BLaER1 treated with 17β-estradiol and CSF1 and Interleukin-3, amounts not matched to agents 10 nM and 100 nM (cell line): ENCODE data around the gene TBC1D32.
"Not testable (repeated sequence)": the region's sequence is repeated elsewhere in the genome, so short reads cannot be mapped to it uniquely, and the experiment has no call there.

ENCODE experiments used
- H3K27ac ChIP-seq, 11 experiments: shearing (Covaris generic); formaldehyde crosslinking; 2 replicates each; pipeline ENCODE4 v1.8.1; 2022
- H3K27me3 ChIP-seq, 11 experiments: shearing (Covaris generic); formaldehyde crosslinking; 2 replicates each; pipeline ENCODE4 v1.8.1; 2022
- H3K36me3 ChIP-seq, 11 experiments: shearing (Covaris generic); formaldehyde crosslinking; 2 replicates each; pipeline ENCODE4 v1.8.1; 2022
- H3K4me1 ChIP-seq, 10 experiments: shearing (Covaris generic); formaldehyde crosslinking; 2 replicates each; pipeline ENCODE4 v1.8.1; 2022
- H3K4me2 ChIP-seq, 11 experiments: shearing (Covaris generic); formaldehyde crosslinking; 2 replicates each; pipeline ENCODE4 v1.8.1; 2022
- H3K4me3 ChIP-seq, 10 experiments: shearing (Covaris generic); formaldehyde crosslinking; 2 replicates each; pipeline ENCODE4 v1.8.1; 2022
- H3K9ac ChIP-seq, 11 experiments: shearing (Covaris generic); formaldehyde crosslinking; 2 replicates each; pipeline ENCODE4 v1.8.1; 2022
- H3K9me3 ChIP-seq, 11 experiments: shearing (Covaris generic); formaldehyde crosslinking; replicated peaks in 1 of 11; 2 replicates each; pipeline ENCODE4 v1.8.1; 2022
- H4K20me1 ChIP-seq, 11 experiments: shearing (Covaris generic); formaldehyde crosslinking; 2 replicates each; pipeline ENCODE4 v1.8.1; 2022
- Cebpa-rat ChIP-seq, 11 experiments: shearing (Covaris generic); IDR thresholded peaks; 2 replicates each; pipeline ENCODE4 v1.8.1; 2022

The TBC1D32 gene

GRCh38 chr6:121067381-121067780 is 266.9 kb downstream of the TBC1D32 start:
- Histone ChIP-seq H3K36me3 (peaks cover 0 to 14% (median 7%) of the 10 kb centered on the region in 11 experiments; a peak in 6 of 22 replicates), H3K27me3 (no peaks in the 10 kb centered on the region), H3K4me2 (no peak overlapping the region), H3K9ac (no peak overlapping the region), H3K4me3 (no peak overlapping the region), H3K27ac (no peak overlapping the region), H3K9me3 (peaks cover 49 to 64% (median 53%) of the 10 kb centered on the region in 11 experiments), H4K20me1 (no peaks in the 10 kb centered on the region), H3K4me1 (peaks cover 0 to 4% (median 0%) of the 10 kb centered on the region in 10 experiments; a peak in 2 of 20 replicates)
- TF ChIP-seq Cebpa-rat (IDR thresholded peaks at IDR 0.05): no peak

- H3K27me3 ChIP-seq: no peaks in the 10 kb centered on the region
- H3K9ac ChIP-seq: no peak overlapping the region
- H4K20me1 ChIP-seq: no peaks in the 10 kb centered on the region
- H3K4me2 ChIP-seq: peak overlapping the region in 2 of 11 experiments; percentile 20 to 25; a peak in 1 of 22 replicates
- H3K4me1 ChIP-seq: peaks cover 0 to 4% (median 0%) of the 10 kb centered on the region in 10 experiments; a peak in 2 of 20 replicates
- no peak for TF ChIP-seq Cebpa-rat (IDR thresholded peaks at IDR 0.05)
- H3K4me3 ChIP-seq: no peak overlapping the region
- peaks cover 39 to 54% (median 44%) of the 10 kb centered on the region in 11 experiments for H3K9me3 ChIP-seq
- H3K36me3 ChIP-seq: peaks cover 0 to 14% (median 7%) of the 10 kb centered on the region in 11 experiments; a peak in 6 of 22 replicates
- no peak overlapping the region for H3K27ac ChIP-seq
Observed at GRCh38 chr6:121064345-121064744, 269.9 kb downstream of the TBC1D32 start.

- Histone ChIP-seq H3K4me3 (no peak overlapping the region), H3K9me3 (no peaks in the 10 kb centered on the region), H3K4me1 (no peaks in the 10 kb centered on the region), H4K20me1 (no peaks in the 10 kb centered on the region), H3K4me2 (no peak overlapping the region), H3K9ac (no peak overlapping the region), H3K27ac (no peak overlapping the region), H3K36me3 (no peaks in the 10 kb centered on the region), H3K27me3 (no peaks in the 10 kb centered on the region)
- TF ChIP-seq Cebpa-rat (IDR thresholded peaks at IDR 0.05): no peak
Observed at GRCh38 chr6:121055572-121056163, 278.6 kb downstream of the TBC1D32 start.

- H3K4me2 ChIP-seq, H3K9me3 ChIP-seq, H4K20me1 ChIP-seq, H3K36me3 ChIP-seq, H3K9ac ChIP-seq, H3K4me3 ChIP-seq, H3K27me3 ChIP-seq, H3K27ac ChIP-seq, H3K4me1 ChIP-seq: not testable (repeated sequence)
Observed at GRCh38 chr6:121048593-121048992, 285.7 kb downstream of the TBC1D32 start.

GRCh38 chr6:121044905-121045304 is 289.4 kb downstream of the TBC1D32 start:
- not testable (repeated sequence) for H3K27ac ChIP-seq, H3K4me2 ChIP-seq, H3K27me3 ChIP-seq, H3K9ac ChIP-seq, H4K20me1 ChIP-seq, H3K9me3 ChIP-seq, H3K36me3 ChIP-seq, H3K4me3 ChIP-seq
- H3K4me1 ChIP-seq: peaks cover 0 to 13% (median 6%) of the 10 kb centered on the region in 10 experiments; a peak in 9 of 20 replicates

- peaks cover 9 to 14% (median 10%) of the 10 kb centered on the region in 11 experiments; a peak in 20 of 22 replicates for H3K9me3 ChIP-seq
- H3K36me3 ChIP-seq, H3K27ac ChIP-seq, H3K9ac ChIP-seq, H3K4me2 ChIP-seq, H3K27me3 ChIP-seq, H4K20me1 ChIP-seq, H3K4me3 ChIP-seq: not testable (repeated sequence)
- peaks cover 0 to 13% (median 6%) of the 10 kb centered on the region in 10 experiments; a peak in 9 of 20 replicates for H3K4me1 ChIP-seq
Observed at GRCh38 chr6:121043706-121044105, 290.6 kb downstream of the TBC1D32 start.

GRCh38 chr6:121043211-121043610 is 291.1 kb downstream of the TBC1D32 start:
- not testable (repeated sequence) for H3K9ac ChIP-seq, H3K27me3 ChIP-seq, H3K27ac ChIP-seq, H3K4me3 ChIP-seq, H3K4me2 ChIP-seq, H3K36me3 ChIP-seq, H4K20me1 ChIP-seq
- peaks cover 0 to 13% (median 6%) of the 10 kb centered on the region in 10 experiments; a peak in 9 of 20 replicates for H3K4me1 ChIP-seq
- peaks cover 9 to 14% (median 10%) of the 10 kb centered on the region in 11 experiments; a peak in 20 of 22 replicates for H3K9me3 ChIP-seq

GRCh38 chr6:121042766-121043165 is 291.5 kb downstream of the TBC1D32 start:
- H3K9ac ChIP-seq: no peak overlapping the region
- no peaks in the 10 kb centered on the region for H4K20me1 ChIP-seq
- TF ChIP-seq Cebpa-rat (IDR thresholded peaks at IDR 0.05): no peak
- H3K4me2 ChIP-seq: no peak overlapping the region
- H3K4me1 ChIP-seq: peaks cover 0 to 13% (median 6%) of the 10 kb centered on the region in 10 experiments; a peak in 9 of 20 replicates
- no peak overlapping the region for H3K27ac ChIP-seq
- no peaks in the 10 kb centered on the region for H3K27me3 ChIP-seq
- no peaks in the 10 kb centered on the region for H3K36me3 ChIP-seq
- peaks cover 9 to 14% (median 10%) of the 10 kb centered on the region in 11 experiments; a peak in 20 of 22 replicates for H3K9me3 ChIP-seq
- no peak overlapping the region for H3K4me3 ChIP-seq

- no peak overlapping the region for H3K9ac ChIP-seq
- no peak overlapping the region for H3K4me3 ChIP-seq
- no peak overlapping the region for H3K27ac ChIP-seq
- peak overlapping the region in 7 of 11 experiments; percentile 33 to 53 (median 40); a peak in 13 of 22 replicates for H3K4me2 ChIP-seq
- no peaks in the 10 kb centered on the region for H4K20me1 ChIP-seq
- H3K27me3 ChIP-seq: no peaks in the 10 kb centered on the region
- TF ChIP-seq Cebpa-rat (IDR thresholded peaks at IDR 0.05): no peak
- no peaks in the 10 kb centered on the region for H3K36me3 ChIP-seq
- peaks cover 0 to 13% (median 6%) of the 10 kb centered on the region in 10 experiments; a peak in 9 of 20 replicates for H3K4me1 ChIP-seq
- peaks cover 9 to 14% (median 10%) of the 10 kb centered on the region in 11 experiments; a peak in 20 of 22 replicates for H3K9me3 ChIP-seq
Observed at GRCh38 chr6:121040831-121041230, 293.4 kb downstream of the TBC1D32 start.

GRCh38 chr6:121033091-121033490 is 301.2 kb downstream of the TBC1D32 start:
- Histone ChIP-seq H3K4me2 (no peak overlapping the region), H3K4me3 (no peak overlapping the region), H3K27me3 (no peaks in the 10 kb centered on the region), H3K27ac (no peak overlapping the region), H3K4me1 (no peaks in the 10 kb centered on the region), H3K9me3 (no peaks in the 10 kb centered on the region), H4K20me1 (no peaks in the 10 kb centered on the region), H3K9ac (no peak overlapping the region), H3K36me3 (no peaks in the 10 kb centered on the region)
- TF ChIP-seq Cebpa-rat (IDR thresholded peaks at IDR 0.05): no peak
